NCI-H146 treated with DMSO at 0.1 percent for 48 hours (cell line): ENCODE results near the gene CCDC106.
A peak's percentile ranks its signal among the peaks of the same experiment; 100 is the strongest.

Experiments
- DNase-seq: peaks from one replicate; lab custom pipeline; 2025; ENCODE audit not compliant: unreplicated experiment; lab: John Stamatoyannopoulos, UW

CCDC106 gene

GRCh38 chr19:55667006-55667381 lies 19.0 kb downstream of the CCDC106 start:
- no peak for DNase-seq

DNA sequence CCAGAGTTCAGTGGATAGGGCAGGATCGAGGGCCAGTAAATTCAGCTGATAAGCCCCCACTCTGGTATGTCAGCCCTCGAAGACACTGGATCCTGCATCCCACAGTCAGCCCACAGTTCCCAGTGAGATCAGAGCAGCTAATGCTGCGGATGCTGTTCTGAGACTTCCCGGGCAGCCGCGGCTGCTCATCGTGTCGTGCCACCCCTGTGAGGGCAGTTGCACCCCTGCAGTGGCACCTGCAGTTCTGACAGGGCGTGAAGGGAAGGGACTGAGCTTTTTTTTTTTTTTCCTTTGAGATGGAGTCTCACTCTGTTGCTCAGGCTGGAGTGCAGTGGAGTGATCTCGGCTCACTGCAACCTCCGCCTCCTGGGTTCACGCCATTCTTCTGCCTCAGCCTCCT lies 19.5 kb downstream of the CCDC106 start:
- no peak for DNase-seq

- DNase-seq, result no peak
Observed at GRCh38 chr19:55667958-55668357, 19.9 kb downstream of the CCDC106 start.

DNA sequence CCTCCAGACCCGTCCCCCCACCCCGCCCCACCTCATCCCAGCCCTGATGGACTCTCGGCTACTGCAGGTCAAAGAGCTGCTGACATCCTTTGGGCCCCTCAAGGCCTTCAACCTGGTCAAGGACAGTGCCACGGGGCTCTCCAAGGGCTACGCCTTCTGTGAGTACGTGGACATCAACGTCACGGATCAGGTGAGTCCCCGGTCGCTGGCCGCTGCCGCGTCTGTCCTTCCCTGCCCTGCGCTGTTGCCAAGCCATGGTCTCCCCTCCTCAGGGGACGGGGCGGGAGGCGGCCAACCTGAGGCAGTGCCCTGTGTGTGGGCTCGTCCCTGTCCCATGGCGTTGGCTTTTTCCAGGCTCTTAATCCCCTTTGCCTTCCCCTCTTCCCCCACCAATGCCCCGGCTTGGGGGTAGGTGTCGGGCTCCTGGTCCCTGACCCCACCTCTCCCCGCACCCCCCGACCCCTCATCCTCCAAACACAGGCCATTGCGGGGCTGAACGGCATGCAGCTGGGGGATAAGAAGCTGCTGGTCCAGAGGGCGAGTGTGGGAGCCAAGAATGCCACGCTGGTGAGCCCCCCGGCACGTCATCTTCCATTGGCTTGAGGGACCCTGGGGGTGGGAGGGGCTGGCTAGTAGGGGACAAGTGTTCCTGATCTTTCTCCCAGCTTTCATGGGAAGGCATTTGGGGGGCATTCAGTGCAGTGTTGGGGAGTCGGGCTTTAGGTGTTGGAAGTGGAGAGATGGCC lies 20.8 kb downstream of the CCDC106 start:
- no peak for DNase-seq

DNA sequence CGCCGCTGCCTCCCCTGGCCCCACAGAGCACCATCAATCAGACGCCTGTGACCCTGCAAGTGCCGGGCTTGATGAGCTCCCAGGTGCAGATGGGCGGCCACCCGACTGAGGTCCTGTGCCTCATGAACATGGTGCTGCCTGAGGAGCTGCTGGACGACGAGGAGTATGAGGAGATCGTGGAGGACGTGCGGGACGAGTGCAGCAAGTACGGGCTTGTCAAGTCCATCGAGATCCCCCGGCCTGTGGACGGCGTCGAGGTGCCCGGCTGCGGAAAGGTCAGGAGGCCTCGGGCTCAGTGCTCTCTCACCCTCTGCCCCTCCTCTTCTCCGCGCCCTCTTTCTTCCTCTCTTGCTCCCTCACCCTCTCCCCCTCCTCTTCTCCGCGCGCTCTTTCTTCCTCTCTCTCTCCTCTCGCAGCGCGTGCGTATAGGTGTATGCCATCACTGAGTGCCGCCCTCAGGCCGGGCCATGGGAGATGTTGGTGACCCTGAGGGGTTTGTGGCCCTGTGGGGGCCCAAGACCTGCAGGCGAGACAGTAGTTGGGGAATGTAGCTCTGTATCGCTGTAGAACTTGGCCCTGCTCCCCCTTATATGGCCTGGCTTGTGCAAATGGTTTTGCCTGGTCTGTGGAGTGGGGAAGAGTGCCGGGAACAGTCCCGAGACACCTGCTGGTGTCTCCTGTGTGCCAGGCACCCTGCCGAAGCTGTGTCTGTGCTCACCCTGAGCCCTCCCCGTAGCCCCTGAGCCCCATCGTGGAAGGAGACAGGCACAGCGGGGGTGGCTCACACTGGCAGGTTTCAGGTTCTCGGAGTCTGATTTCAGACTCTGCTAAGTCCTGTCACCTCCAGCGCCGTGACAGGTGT lies 21.6 kb downstream of the CCDC106 start:
- no peak for DNase-seq

GRCh38 chr19:55670280-55671053 lies 22.5 kb downstream of the CCDC106 start:
- peak; percentile 46 for DNase-seq

GRCh38 chr19:55671054-55671378 lies 23.0 kb downstream of the CCDC106 start:
- no peak for DNase-seq

DNA sequence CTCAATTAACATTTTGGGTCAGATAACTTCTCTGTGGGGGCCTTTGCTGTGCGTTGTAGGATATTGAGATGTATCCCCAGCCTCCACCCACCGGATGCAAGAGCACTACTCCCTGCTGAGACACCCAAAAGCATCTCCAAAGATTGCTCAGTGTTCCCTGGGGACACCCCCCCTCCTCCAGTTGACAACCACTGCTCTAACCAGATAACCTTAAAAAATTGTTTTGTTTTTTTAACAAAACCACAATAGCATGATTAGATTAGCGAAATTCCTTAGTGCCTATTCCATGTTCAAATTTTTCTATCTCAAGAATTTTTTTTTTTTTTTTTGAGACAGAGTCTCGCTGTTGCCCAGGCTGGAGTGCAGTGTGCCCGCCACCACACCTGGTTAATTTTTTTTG lies 24.4 kb downstream of the CCDC106 start:
- no peak for DNase-seq

DNA sequence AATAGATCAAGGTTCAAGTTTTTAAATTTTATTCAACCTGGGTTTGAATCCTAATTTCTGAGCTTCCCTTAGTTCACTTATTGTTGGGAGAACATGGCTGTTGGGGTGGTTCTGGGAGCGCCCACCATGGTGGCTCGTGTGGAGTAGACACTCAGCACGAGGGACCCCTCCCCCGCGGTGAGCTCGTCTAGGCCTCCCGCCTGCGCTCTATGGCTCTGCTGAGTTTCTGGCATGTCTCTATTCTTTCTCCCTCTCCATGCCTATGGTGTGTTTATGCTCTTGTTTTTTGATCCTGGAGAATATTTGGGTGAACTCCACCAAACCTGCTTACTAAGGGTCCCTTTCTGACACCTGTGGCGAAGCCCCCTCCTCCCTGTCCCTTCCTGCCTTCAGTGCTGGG lies 25.5 kb downstream of the CCDC106 start:
- DNase-seq, result no peak

DNA sequence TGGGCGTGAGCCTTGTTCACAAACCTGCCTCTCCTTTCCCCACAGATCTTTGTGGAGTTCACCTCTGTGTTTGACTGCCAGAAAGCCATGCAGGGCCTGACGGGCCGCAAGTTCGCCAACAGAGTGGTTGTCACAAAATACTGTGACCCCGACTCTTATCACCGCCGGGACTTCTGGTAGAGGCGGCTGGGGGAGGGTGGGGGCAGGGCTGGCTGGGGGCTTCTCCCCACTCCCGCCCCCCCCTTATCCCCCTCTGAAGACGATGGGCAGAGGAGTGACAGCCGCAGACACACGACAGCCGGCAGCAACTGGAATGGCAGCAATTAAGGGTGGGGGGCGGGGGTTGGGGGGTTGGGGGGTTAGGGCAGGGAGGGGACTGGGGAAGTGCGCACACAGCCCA lies 25.9 kb downstream of the CCDC106 start:
- DNase-seq, result no peak

DNA sequence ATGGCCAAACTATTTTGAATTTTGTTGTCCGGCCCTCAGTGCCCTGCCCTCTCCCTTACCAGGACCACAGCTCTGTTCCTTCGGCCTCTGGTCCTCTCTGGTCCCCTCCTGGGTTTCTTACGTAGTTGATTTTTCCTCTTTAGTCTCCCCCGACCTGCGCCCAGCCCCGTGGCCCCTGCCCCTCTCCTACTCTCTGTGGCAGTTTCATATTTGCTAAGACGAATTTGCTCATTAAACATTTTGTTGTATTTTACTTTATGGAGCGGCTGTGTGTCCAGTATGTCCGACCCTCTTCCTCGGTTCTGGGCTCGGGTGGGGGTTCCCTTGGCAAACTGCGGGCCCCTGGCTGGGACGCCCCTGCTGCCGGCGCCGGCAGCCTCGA lies 26.4 kb downstream of the CCDC106 start:
- DNase-seq, result no peak

DNA sequence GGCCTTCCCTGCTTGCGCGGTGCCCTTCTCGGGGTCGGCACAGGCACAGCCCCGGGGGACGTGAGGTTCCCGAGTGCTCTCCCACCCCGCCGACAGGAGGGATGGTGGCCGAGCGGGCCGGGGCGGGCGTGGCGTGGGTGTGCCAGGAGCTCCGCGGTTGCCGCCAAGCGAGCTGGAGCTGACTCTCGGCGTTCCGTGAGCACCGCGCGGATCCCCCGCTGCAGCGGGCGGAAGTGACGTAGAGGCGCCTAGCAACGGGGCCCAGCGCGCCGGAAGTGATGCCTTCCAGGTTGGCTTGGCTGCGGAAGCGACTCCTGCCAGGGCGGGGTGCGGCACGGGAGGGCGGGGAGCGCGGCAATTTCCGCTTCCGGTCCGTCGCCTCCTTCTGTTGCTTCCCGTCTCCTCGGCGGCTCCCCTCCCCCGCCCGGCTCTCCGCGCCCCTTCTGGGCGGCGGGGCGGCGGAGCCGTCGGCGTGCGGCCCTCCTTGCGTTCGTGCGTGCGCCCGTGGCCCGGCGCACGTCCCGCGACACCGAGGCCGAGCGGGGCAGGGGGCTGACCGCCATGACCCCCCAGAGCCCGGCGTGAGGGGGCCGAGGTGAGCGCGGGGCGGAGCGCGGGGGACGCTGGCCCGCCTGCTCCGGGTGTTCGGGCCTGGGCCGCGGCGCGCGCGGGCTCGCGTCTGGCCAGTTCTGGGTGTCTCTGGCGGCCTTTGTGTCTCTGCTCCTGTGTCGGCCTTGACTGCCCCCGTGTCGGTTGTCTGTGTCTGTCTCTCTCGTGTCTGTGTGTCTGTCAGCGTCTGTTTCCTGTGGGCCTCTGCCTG lies 27.0 kb downstream of the CCDC106 start, which contains the start of gene EPN1:
Gene EPN1, plus strand, starts transcription at position 386 of the 820 bp plus-strand sequence. CDS start 3,402 bp downstream, outside the sequence.
- DNase-seq, result peak; percentile 92

- DNase-seq, result no peak
Observed at GRCh38 chr19:55675661-55676354, 27.8 kb downstream of the CCDC106 start.

DNA sequence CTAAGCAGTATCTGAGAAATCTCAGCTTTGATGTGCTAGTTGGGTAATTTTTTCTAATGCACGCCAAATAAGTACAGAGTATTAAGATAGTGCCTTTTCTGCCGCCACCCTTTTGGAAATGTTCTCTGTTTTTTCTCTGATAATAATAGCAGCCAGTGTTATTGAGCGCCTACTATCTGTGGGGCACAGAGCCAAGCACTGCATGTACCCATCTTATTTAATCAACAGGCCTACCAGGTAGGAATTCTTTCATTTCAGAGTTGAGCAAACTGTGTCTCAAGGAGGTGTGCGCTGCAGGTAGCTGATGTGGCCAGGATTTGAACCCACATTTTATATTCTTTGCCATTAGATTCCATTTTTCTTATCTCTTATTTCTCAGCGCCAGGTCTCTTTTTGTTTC lies 28.4 kb downstream of the CCDC106 start:
- no peak for DNase-seq

DNA sequence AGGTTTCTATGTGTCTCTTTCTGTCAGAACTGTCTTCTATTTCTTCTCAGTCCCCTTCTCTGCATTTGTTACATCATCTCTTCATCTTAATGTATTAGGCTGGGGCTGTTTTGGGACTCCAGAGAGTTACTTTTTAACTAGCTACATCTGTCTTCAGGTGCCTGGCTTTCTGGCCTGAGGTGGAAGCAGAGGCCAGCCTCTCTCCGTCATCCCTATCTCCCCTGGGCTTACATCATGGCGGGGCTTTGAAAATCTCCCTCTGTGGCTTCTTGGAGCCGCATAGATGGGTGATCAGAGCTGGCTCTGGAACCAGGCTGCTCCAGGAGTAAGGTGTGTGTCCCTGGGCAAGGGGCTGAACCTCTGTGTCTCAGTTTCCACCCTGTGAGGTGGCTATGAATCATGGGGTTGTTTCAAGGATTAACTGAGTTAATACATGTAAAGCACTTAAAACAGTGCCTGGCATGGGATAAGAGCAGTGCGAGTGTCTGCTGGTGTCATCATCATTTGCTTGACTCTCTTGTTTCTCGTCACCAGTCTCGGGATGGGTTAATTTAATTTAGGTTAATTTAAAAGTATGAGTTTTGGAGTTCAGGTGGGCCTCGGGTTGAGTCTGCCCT lies 29.0 kb downstream of the CCDC106 start:
- DNase-seq, result no peak

DNA sequence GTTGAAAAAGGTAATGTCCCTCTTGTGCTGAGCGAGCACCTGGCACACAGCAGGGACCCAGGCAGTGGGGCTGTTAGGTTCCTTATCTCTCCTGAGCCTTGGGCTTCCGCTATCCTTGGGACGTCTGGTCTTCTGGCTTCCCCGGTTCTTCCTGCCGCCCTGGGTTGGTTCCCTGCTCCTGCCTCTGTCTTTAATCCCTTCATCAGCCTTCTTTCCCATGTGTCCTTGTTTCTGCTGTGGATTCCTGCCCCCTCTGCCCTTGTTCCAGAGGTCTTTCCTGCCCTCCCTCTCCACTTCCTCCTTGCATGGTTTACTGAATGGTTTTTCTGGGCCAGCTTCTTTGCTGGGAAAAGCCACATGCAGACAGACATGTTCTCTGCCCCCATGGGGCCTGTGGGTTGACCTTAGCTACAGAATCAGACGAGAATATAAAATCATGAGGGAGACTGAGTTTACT lies 29.6 kb downstream of the CCDC106 start:
- no peak for DNase-seq

DNA sequence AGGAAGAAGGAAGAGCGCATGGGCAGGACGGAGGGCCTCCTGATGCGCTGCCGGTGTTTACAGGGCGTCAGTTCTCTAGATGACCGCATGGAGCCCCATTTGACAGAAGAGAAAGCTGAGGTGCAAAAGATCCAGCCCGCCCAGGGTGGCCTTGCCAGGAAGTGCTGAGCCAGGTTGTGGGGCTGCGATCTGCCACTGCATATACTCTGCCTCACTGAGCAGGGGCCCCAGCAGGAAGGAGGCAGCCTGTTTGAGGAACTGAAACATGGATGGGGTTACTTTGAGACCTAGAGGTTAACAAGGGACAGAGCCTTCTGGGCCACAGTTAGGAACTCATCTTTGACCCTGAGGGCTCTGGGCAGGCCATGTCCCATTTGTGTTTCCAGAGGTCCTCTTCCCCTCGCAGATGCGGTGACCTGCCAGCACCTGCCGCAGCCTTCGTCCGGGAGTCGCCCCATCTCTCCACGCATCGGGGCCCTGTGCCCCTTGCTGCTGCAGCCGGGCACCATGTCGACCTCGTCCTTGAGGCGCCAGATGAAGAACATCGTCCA lies 30.2 kb downstream of the CCDC106 start:
- DNase-seq, result no peak

GRCh38 chr19:55679343-55680257 lies 31.6 kb downstream of the CCDC106 start:
- no peak for DNase-seq
